Keratinocyte (primary cell): ENCODE data around the gene LGI4. TPM values are rescaled to one million over a fixed set of nuclear protein-coding genes. Genes with fewer than 3 reads are reported as not detected.

Source experiments
- DNase-seq: peaks from one replicate; pipeline ENCODE4 v3.0.0-alpha.2; 2011; ENCODE audit warnings: low read depth, missing footprints, low spot score
- FAIRE-seq: peaks from 2 replicates; lab custom pipeline; 2011; peaks lifted over from hg19 to GRCh38; lab: Jason Lieb, UNC
- H2AFZ ChIP-seq: 2 replicates; pipeline ENCODE4 v1.6.0; 2012; ENCODE audit warnings: low read length, control low read depth, inconsistent platforms; ENCODE audit not compliant: control insufficient read depth
- H3K27ac ChIP-seq: 2 replicates; pipeline ENCODE4 v1.5.1; 2011; ENCODE audit warnings: low read length; ENCODE audit not compliant: control insufficient read depth, insufficient read depth
- H3K27me3 ChIP-seq: 3 replicates; pipeline ENCODE4 v1.6.0; 2011; ENCODE audit warnings: low read length; ENCODE audit not compliant: control insufficient read depth, insufficient read depth; ENCODE audit errors: extremely low read depth
- H3K36me3 ChIP-seq, 2 experiments: 2 replicates in 1 of 2; 3 replicates in 1 of 2; pipeline ENCODE4 v1.5.1; 2011; ENCODE audit warnings: low read length in 2 of 2, mild to moderate bottlenecking in 1 of 2; ENCODE audit not compliant: control insufficient read depth in 2 of 2, insufficient read depth in 2 of 2; ENCODE audit errors: extremely low read depth in 1 of 2
- H3K4me1 ChIP-seq: 3 replicates; pipeline ENCODE4 v1.5.1; 2011; ENCODE audit warnings: low read length; ENCODE audit not compliant: control insufficient read depth, insufficient read depth; ENCODE audit errors: extremely low read depth
- H3K4me2 ChIP-seq: 3 replicates; pipeline ENCODE4 v1.6.0; 2011; ENCODE audit warnings: low read depth, low read length; ENCODE audit not compliant: control insufficient read depth, insufficient read depth; ENCODE audit errors: extremely low read depth
- H3K4me3 ChIP-seq, 3 experiments: fragments of 200-600 bp in 1 of 3; sonication (generic) in 1 of 3; 2 replicates in 2 of 3; 3 replicates in 1 of 3; pipeline ENCODE4 v1.5.1; 2011 to 2016; ENCODE audit warnings: low read length in 3 of 3, mild to moderate bottlenecking in 3 of 3, control low read depth in 2 of 3, inconsistent platforms in 1 of 3, low read depth in 1 of 3, mixed read lengths in 1 of 3, mixed run types in 1 of 3, moderate library complexity in 1 of 3; ENCODE audit not compliant: control insufficient read depth in 2 of 3, insufficient read depth in 2 of 3; ENCODE audit errors: extremely low read depth in 1 of 3
- H3K79me2 ChIP-seq: 2 replicates; pipeline ENCODE4 v1.6.0; 2012; ENCODE audit warnings: low read length; ENCODE audit not compliant: control insufficient read depth, insufficient read depth
- H3K9ac ChIP-seq: 3 replicates; pipeline ENCODE4 v1.6.0; 2011; ENCODE audit warnings: low read length; ENCODE audit not compliant: control insufficient read depth, insufficient read depth; ENCODE audit errors: extremely low read depth
- H3K9me1 ChIP-seq: 3 replicates; pipeline ENCODE4 v1.6.0; 2011; ENCODE audit warnings: low read length; ENCODE audit not compliant: control insufficient read depth, insufficient read depth; ENCODE audit errors: extremely low read depth
- H3K9me3 ChIP-seq: 2 replicates; pipeline ENCODE4 v1.5.1; 2012; ENCODE audit warnings: low read depth, low read length; ENCODE audit not compliant: control insufficient read depth
- H4K20me1 ChIP-seq: 3 replicates; pipeline ENCODE4 v1.6.0; 2011; ENCODE audit warnings: low read length; ENCODE audit not compliant: control insufficient read depth, insufficient read depth; ENCODE audit errors: extremely low read depth
- CTCF ChIP-seq, 3 experiments: IDR thresholded peaks in 1 of 3; conservative IDR thresholded peaks in 1 of 3; optimal IDR thresholded peaks in 1 of 3; 2 replicates in 2 of 3; 3 replicates in 1 of 3; pipeline versions ENCODE3 to v1.5.1; 2011; ENCODE audit warnings: low read length in 3 of 3, mild to moderate bottlenecking in 3 of 3, moderate library complexity in 2 of 3, control low read depth in 1 of 3, inconsistent platforms in 1 of 3; ENCODE audit not compliant: insufficient read depth in 2 of 3; ENCODE audit errors: extremely low read depth in 1 of 3
- EZH2 ChIP-seq: IDR thresholded peaks from one replicate; pipeline ENCODE4 v1.6.1; 2012; ENCODE audit warnings: inconsistent platforms, mild to moderate bottlenecking, low read length, moderate library complexity
- dilution Hi-C: fragments of 300-500 bp; cut with MboI; formaldehyde crosslinking; loops from one replicate; pipeline ENCODE4 v1.7.0; 2020; ENCODE audit warnings: low sequenced_read_pairs; ENCODE audit not compliant: extremely low pct_ligation_motif_present
- polyA plus RNA-seq, 5 experiments: library from polyadenylated mRNA; depleted of rRNA in 3 of 5; stranded (reverse) in 3 of 5; stranded (forward) in 1 of 5; unstranded in 1 of 5; fragments of >200 nt; gene quantifications; 1 replicate in 1 of 5; 2 replicates in 3 of 5; 3 replicates in 1 of 5; pipeline versions ENCODE4 v1.2.1 to v1.2.3, GENCODE V29; 2011 to 2012; ENCODE audit warnings: missing spikeins in 2 of 5, low read depth in 1 of 5, low replicate concordance in 1 of 5

LGI4 gene
- polyA plus RNA-seq, 1 donor (not counting 4 experiments of a cell fraction or from before 2014, with no cell fraction given), result 0.01 TPM

DNA sequence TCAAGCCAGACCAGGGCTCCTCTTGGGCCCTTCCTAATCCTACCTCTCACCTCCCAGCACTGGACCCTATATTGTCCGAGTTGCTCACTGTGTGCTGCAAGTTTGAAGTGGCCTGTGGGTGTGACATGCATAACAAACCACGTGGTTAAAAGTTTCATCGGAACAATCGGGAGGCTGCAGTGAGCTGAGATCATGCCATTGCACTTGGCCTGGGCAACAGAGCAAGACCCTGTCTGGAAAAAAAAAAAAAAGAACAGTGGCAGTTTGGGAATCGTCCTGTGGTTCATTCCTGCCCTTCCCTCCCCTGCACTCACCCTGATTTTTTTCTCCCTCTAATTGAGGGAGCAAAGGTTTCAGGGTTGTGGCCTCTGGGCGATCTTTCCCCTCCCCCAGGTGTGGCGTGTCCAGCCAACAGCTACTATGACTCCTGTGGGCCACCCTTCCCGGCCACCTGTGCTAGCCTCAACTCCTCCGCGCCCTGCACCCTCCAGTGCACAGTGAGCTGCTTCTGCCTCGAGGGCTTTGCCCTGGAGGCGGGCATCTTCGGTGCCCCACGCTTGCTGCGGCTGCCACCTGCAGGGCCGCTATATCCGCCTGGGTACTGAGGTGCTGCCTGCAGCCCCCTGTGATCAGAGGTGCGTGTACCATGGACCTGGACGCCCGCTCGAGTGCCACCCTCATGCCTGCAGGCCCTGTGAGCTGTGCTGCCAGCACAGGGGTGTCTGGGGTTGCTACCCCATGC, 35.5 kb downstream of the LGI4 start:
- Histone ChIP-seq H3K79me2 (no peaks in the 10 kb centered on the region), H3K4me3 (no peak overlapping the region), H3K4me2 (no peak overlapping the region), H3K9ac (no peak overlapping the region), H2AFZ (no peak overlapping the region), H3K27ac (no peak overlapping the region), H3K4me1 (peaks cover 28% of the 10 kb centered on the region), H3K9me1 (no peaks in the 10 kb centered on the region), H3K27me3 (no peaks in the 10 kb centered on the region), H3K9me3 (no peaks in the 10 kb centered on the region), H4K20me1 (no peaks in the 10 kb centered on the region), H3K36me3 (no peaks in the 10 kb centered on the region)
- dilution Hi-C loops, result no loop called here
- FAIRE-seq (no peak), DNase-seq (no peak)
- TF ChIP-seq EZH2 (no peak), CTCF (optimal IDR thresholded peaks at IDR 0.05 in 1 of 3, IDR thresholded peaks at IDR 0.05 in 1 of 3, conservative IDR thresholded peaks at IDR 0.05 in 1 of 3; ENCODE audit: extremely low read depth in 1 of 3, insufficient read depth in 2 of 3, low read length in 3 of 3) (no peak)

DNA sequence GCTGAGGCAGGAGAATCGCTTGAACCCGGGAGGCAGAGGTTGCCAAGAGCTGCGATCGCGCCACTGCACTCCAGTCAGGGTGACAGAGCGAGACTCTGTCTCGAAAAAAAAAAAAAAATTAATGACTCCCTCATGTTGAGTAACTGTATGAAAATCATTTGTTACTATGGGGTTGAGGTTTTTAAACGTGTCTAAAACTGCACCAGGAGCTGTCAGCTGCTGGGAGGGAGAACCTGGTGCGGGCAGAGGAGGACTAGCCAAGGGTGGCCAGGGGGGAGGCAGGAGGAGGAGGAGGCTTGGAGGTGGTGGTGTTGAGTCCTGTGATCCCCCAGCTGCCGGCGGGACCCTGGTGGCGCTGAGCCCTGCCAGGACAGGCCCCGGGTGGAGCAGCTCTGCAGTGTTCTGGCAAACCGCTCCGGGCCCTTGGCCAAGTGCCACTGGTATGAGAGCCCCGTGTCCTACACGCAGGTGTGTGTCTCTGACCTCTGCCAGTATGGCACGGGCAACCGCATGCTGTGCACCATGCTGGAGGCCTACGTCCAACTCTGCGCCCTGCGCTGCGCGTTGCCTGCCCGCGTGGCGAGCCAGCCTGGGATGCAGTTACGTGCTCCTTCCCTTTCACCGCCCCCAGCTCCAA, 36.3 kb downstream of the LGI4 start:
- FAIRE-seq (peak; percentile 9), DNase-seq (no peak)
- no peaks in the 10 kb centered on the region for H4K20me1 ChIP-seq
- no peaks in the 10 kb centered on the region for H3K9me1 ChIP-seq
- H3K4me1 ChIP-seq, result peaks cover 28% of the 10 kb centered on the region
- dilution Hi-C loops, result no loop called here
- H3K4me3 ChIP-seq, result peak overlapping the region in 1 of 3 experiments; percentile 42
- H3K36me3 ChIP-seq, result no peaks in the 10 kb centered on the region
- no peak for TF ChIP-seq EZH2
- no peak for TF ChIP-seq CTCF (optimal IDR thresholded peaks at IDR 0.05 in 1 of 3, IDR thresholded peaks at IDR 0.05 in 1 of 3, conservative IDR thresholded peaks at IDR 0.05 in 1 of 3; ENCODE audit: extremely low read depth in 1 of 3, insufficient read depth in 2 of 3, low read length in 3 of 3)
- H2AFZ ChIP-seq, result peak overlapping the region; percentile 46
- H3K4me2 ChIP-seq, result peak overlapping the region; percentile 64
- H3K79me2 ChIP-seq, result no peaks in the 10 kb centered on the region
- no peak overlapping the region for H3K9ac ChIP-seq
- H3K27ac ChIP-seq, result no peak overlapping the region
- H3K27me3 ChIP-seq, result no peaks in the 10 kb centered on the region
- H3K9me3 ChIP-seq, result no peaks in the 10 kb centered on the region
